GM19328 (cell line): ENCODE data around the gene PLEKHA8.

Experiments used
- ATAC-seq: cut with Tn5 transposase; IDR thresholded peaks from one replicate; pipeline ENCODE4 v1.9.1; 2021; ENCODE audit warnings: mild to moderate bottlenecking, moderate library complexity; ENCODE audit not compliant: unreplicated experiment

Gene PLEKHA8

DNA sequence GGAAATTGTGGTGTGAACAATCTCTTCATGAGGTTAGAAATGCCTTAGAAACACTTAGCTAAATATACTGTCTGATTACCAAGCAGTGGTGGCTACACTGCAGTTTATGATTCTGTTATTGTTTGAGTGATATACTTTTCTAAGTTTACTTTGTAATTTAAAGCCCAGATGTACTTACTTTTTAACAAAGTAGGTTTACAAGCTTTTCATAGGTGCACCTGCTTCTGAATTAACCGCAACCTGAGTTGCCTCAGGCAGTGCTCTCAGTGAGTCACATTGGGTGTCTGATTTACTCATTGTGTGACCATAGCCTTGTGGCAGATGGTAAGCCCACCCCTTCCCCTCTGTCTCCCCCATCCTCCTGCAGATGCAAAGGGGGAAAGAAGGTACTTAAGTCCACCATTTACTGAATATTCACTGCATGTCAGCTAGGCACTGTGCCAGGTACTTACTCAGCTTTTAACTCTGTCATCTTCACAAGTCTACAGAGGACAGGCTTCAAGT lies 115.6 kb downstream of the PLEKHA8 start:
- no peak for ATAC-seq

DNA sequence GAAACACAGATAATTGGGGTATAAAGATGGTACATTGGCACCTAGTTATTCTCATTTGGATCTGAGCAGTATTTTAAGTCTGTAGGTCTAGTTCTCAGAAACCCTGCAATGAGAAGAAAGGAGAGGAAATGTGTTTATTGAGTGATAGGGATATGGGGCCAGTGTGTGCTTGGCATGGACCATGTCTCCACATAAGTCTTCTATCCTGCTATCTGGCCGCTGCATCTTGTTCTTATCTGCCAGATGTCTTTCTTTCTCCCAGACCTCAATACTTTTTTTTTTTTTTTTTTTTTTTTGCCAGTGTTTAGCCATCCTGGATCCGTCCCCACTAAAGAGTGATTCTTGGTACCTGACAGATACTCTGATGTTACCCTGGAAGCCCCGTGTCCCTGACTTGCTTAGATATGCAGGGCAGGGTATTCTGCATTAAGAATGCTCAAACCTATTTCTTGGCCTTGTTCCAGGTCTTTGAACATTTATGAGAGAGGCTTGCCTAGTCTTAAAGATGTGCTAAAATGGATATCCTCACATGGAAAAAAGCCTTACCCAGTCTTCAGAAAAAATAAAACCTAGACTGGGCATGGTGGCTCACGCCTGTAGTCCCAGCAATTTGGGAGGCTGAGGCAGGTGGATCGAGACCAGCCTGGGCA lies 116.6 kb downstream of the PLEKHA8 start:
- no peak for ATAC-seq

DNA sequence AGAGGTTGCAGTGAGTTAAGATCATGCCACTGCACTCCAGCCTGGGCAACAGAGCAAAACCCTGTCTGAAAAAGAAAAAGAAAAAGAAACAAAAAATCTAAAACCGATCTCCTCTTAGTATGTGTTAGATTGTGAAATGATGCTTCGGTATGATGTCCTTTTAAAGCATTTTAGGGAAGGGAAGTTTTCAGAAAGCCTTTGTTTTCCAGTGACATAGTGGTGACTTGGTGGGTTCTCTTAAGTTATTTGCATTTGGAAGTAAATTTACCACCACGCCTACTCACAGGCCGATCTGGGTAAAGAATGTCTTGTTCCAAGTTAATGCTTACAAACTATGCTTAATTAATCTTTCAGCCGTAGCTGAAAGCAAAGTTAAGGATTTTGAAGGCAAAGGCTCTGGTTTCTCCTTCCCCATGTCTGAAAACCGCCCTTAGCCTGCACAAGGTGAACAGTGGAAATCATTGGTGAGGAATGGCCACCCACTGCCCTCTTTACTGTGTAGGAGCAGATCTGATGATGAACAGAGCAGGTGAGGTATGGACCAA lies 117.3 kb downstream of the PLEKHA8 start:
- no peak for ATAC-seq

DNA sequence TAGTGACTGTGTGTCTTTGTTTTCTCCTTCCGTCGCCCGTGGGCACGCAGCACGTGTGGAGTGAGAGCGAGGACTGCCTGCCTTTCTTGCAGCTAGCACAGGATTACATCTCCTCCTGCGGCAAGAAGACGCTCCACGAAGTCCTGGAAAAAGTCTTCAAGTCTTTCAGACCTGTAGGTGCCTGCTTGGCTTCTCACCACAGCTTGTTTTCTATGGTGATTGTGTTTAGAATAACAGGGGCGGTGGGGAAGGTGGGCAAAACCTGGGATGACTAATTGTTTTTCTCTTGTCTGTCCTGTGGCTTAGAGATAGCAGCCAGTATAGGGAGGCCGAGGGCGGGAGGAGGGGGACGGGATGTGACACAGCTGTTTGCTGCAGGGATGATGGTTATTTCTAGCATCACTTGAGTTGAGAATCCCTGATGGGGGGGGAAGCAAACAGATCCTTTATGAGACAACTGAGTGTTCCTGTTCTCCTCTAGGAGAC lies 118.0 kb downstream of the PLEKHA8 start:
- ATAC-seq, result no peak

DNA sequence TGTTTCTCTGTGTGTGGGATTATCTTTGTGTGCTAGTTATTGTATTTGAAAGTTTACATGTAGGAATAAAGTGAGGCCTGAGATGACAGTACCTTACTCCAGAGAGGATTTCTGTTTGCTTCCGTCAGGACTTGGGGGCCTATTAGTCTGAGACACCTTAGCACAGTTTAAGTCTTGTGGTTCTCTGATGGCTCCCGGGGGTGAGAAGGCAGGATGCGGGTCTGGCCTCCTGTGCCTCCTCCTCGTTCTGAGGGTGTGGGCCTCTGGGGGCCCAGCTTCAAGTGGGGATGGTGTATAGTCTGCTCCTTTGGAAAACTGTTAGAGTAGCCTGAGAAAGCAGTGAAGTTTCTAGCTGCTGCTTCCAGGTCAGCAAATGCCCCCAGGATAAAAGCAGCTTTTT lies 119.0 kb downstream of the PLEKHA8 start:
- no peak for ATAC-seq

DNA sequence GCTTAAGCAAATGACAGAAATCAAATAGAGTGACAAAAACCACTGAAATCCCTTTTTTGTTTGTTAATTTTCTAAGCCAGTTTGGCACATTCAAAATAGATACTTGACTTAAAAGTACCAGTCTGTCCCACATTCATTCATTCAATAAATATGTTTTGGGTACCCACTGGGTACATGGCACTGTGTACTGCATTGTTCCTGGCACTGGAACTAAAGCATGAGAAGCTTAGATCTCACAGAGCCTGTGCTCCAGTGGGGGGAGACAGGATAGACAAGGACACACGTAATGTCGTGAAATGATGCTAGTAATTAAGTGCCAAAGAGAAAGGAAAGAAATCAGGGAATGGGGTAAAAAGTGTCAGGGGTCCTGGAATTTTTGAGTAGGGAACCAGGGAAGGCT lies 119.6 kb downstream of the PLEKHA8 start:
- ATAC-seq, result no peak

DNA sequence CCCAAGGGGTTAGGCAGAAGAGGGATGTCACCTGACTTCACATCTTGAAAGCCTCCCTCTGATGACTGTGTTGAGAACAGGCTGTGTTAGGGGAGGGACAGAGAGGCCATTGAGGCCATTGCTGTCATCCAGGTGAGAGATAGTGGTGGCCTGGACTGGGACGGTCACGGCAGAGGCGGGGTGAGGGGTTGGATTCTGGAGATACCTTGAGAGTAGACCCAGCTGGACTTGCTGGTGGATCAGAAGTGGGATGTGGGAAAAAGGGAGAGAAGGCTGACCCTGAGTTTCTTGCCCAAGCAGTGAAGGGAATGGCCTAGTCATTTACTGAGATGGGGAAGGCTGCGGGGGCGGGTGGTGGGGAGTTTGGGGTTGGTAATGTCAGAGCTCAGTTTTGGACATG lies 120.2 kb downstream of the PLEKHA8 start:
- no peak for ATAC-seq

DNA sequence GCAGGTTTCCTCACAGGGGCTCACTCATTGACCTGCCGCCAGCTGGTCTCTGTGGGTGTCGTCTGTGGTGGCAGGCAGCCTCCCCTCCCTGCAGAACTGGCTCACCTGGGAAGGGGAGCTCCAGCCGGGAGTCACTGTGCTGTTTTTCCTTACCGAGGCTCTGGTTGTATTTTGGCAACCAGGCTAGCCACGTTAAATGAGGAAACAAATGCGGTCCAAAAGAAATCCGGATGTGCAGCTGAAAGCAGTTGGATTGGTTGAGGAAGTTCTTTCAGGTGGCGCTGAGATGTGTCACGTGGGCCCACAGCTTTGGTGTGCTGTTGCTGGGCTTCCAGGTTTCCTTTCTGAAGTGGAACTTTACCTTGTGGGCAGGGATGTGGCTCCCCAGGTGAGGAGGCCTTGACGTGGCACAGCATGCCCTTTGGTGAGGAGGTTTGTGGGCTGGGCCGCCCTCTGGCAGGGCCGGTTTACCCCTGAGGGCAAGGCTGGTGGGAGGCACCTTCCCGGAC lies 120.8 kb downstream of the PLEKHA8 start:
- no peak for ATAC-seq

DNA sequence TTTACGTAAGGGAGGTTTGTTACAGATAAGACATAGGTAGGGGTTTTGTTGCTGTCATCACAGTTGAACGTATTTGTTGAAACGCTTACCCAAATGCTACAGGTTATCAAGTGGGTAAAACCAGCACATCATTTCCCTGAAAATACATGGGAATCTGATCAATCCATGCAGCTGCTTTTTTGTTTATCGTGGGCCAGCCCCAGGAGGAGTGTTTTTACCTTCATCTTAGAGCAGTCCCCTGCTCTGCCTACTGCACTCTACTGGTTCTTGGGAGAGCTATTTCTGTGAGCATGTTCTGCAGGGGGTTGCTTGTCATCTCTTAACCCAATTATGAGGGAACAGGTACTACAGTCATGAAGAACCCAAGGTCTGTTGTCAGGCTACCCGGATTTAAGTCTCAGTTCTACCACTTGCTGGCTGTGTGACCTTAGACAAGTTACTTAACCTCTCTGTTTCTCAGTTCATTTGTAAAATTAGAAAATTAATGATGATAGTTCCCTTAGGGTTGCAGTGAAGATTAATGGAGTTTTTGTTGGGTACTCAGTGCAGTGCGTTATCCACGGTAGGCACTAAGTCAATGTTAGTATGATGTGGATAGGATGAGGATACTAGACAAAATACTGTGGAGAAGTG lies 121.5 kb downstream of the PLEKHA8 start:
- no peak for ATAC-seq

DNA sequence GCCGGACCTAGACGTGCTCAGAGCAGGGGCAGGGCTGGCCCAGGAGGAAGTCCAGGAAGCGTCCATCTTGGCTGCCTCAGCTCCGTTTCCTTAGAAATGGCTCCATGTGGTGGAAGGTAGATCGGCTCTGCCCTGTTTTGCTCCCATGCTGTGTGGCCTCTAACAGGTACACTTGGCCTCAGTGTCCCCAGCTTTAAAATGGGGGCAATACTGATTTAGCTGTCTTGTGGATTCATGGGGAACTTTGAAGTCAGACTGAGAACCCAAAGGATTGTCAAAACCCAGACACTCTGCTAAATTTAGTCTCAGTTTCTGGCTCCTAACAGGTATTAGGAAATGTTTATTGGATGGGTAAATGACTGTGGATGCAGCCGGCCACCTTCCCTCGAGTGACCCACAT lies 122.5 kb downstream of the PLEKHA8 start:
- no peak for ATAC-seq

DNA sequence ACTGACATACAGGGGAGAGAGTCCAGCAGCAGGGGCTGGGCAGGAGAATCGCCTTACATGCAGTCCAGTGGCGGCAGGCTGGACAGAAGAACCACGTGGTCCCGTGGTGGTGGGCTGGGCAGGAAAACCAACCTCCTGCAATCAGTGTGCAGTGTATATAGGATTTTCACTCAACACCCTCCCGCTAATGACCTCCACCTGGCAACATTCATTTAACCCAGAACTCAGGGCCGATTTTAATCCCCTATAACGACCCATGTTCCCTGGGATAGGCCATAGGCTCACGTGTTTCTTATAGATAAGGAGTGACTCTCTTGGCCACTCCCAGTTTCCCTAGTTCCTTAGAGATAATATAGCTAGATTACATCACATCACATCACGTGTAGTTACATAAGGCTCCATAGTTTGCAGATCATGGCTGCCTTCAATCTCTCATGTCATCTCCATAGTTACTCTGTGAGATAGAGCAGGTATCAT lies 125.9 kb downstream of the PLEKHA8 start:
- ATAC-seq, result no peak

DNA sequence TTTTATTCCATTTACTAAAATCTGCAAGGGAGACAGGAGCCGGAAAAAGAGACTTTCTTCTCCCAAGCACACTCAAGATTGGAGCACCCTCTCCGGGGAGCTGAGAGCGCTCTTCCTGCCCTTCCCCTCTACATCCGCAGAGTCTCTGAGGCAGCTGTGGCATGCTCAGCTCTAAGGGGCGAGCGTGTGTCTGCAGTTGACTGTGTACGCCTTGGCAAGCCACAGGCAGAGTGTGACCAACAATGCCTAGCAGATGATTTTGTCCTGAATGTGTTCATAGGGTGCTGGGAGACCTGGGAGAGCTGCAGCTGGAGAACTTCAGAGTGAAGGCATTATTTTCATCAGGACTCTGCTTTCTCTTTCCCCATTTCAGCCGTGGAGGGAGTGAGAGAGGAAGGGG lies 127.3 kb downstream of the PLEKHA8 start:
- ATAC-seq, result no peak

DNA sequence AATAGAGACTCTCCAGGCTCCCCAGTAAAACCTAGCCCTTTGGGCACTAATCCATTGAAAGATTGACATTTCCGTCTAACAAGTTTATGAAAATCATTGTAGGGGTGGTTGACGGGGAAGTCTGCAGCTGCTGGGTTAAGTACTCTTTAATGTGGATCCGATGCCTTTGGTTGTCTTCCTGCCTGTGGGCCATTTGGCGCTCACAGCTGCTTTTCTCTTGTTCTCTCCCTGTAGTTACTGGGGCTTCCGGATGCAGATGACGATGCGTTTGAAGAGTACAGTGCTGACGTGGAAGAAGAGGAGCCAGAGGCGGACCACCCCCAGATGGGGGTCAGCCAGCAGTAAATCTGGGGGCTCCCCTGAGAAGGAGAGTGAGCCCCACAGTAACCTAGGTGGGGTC lies 129.0 kb downstream of the PLEKHA8 start:
- ATAC-seq, result no peak

DNA sequence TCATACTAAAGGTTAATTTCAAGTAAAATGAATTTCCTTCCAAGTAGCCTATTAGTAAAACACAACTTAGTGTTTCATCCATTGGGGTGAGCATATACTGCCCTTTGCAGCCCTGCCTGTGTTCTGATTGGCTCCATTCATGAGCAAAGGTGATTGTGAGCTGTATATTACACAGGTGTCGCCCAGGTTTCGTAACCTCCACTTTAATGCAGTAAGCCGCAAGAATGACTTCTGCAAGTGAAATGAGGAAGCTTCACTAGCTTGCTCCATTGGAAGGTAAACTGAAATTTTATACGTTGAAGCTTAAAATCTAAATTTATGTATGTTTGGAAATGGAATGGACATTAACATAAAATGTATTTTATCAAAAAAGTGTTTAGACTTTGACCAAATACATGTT lies 131.0 kb downstream of the PLEKHA8 start:
- ATAC-seq, result no peak

DNA sequence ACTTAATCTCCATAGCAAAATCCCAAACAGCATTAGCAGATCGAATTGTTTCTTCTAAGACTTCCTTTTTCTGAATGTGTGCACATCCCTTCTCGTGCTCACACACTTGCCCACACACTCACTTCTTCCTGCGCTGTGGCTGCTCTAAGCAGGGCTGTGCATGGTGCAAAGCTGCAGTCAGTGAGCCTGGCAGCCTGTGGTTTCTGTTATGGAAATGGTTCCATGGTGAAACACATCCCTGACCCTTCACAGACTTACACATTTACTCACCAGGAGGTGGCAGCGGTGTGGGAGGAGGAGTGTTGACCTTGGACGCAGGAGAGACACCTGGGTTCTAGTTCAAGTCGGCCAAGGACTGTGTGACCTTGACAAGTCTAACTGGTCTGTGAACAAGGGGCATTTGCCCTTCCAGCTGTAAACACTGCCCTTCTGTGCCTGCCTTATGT lies 131.5 kb downstream of the PLEKHA8 start:
- ATAC-seq, result no peak

DNA sequence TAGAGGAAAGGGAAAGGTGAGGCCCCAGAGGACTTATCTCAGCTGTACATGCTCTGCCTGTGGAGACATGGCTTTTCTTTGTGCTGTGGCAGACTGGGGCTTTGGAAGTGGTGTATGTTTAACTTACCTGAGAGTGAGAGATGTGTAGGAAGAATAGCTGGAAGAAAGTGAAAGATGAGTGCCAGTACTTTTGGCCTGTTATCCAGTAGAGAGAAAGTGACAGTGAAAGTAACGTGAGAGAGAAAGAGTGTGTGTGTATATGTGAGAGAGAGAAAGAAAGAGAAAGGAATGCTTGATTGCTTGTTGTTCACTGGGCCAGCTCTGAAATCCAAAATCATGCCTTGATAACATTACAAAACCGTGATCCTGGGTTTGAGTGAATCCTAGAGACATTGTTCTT lies 132.1 kb downstream of the PLEKHA8 start:
- ATAC-seq, result no peak

DNA sequence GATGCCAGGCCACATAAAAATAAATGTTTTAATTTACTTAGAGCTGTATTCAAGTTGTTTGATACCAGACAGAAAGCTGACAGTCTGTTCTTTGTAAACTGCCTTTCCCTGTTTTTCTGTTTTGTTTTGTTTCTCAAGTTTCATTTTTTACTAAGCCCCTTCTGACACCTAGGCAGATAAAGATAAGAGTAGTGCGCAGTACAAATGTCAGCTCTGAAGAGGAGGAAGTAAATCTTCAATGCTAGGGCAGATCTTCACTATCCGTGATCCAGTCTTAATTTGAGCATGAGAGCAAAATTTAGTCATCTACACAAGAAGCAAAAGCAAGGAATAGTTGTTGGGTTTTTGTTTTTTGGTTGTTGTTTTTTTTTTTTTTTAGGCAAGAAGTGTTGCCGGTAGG lies 133.9 kb downstream of the PLEKHA8 start:
- ATAC-seq, result no peak

DNA sequence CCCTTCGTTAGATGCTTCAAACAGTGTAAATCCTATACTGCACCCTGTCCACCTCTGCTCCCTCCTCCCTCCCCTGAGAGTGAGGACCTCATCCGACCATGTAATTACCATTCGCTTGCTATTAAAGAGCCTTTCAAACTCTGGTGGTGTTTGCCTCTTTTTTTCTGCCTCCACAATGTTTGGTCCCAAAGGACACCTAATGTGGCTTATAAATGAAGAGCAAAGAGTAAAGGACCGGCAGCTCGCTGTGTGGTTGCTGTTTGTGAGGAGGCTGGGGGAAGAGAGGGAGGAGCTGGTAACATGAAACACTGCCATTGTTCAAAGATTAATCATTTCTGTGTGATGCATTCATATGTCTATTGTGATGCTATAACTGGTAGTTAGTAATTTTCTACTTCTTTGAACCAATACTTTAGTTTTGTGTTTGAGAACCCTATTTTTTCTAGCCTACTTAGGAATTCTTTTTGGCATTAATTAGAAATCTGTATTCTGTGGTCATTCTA lies 134.5 kb downstream of the PLEKHA8 start:
- ATAC-seq, result no peak

DNA sequence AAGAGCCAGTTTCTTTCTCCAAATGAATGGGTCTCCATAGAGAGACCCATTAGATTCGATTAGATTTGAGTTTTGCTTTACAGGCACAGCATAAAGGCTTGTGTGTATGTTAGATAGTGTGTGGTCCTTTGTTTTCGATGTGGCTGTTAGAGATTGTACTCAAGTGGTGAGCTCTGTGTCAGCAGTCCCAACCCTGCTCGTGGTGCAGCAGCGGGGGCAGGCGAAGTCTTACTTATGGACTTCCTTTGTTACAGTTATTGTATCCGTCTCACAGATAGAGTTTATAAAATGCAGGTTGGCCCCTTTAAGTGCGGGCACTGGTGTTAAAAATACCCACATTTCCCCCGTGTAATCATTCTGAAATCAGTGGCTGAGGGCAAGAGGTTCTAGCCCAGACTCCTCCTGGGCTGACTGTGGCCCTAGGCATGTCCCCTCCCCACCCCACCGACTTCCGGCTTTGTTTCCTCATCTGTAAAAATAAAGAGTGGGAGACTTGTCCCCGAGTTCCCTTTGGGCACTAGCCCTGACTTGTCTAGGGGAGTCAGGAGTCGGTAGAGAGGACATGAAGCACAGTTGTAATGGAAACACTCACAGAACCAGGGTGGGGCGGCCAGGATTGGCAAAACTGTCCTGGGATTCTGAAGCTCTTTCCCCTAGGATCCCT lies 135.2 kb downstream of the PLEKHA8 start:
- ATAC-seq, result peak; percentile 35

DNA sequence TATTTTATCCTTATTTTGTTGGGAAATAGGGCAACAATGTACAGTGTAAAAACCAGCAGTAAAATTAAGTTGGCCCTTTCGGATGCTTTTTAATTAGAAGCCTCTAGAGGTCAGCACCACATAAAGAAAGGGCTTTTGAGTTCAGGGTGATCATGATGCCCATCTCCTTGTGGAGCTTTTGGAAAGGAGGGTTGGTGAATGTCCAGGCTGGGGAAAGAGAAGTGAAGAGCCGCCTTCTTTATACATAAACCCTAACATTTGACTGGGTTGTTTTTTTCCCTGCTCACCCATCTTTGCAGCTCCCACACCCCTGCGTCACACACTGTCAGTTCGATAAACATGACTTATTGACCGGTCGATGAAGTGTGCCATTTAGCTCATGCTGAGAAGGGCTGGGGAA lies 136.4 kb downstream of the PLEKHA8 start:
- no peak for ATAC-seq

DNA sequence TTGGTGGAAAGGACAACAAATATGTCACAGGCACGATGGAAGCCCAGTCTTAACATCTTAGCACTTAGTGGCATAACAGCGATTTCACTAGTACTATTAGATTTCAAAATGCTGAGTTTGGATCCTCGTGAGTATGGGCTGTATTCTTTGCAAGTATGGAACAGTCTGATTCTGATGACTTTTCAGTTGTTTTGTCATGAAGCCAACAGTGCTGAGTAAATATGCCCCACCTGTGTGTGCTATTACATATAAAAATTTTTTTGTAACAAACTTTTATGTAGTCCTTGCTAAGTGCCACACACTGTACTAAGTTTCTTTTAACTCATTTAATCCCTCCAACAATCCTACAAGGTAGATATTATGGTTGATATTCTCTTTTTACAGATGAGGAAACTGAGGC lies 137.4 kb downstream of the PLEKHA8 start:
- no peak for ATAC-seq
